ENCODE results near the gene PLCL1. TPM values are rescaled to one million over a fixed set of nuclear protein-coding genes. Genes with fewer than 3 reads are reported as not detected.

The PLCL1 gene
- total RNA-seq, 4 donors from 2014 or later: 1.0 to 3.7 (median 2.6) TPM

GRCh38 chr2:197944416-197945096 lies 140.2 kb downstream of the PLCL1 start:
- no peak for TF ChIP-seq POLR2A (IDR thresholded peaks at IDR 0.05)
- no peak for TF ChIP-seq CTCF (IDR thresholded peaks at IDR 0.05)
- H3K4me3 ChIP-seq (ENCODE audit: low read depth, poor library complexity, severe bottlenecking): no peak overlapping the region
- intact Hi-C loops (cut with DNase I; ENCODE audit: low total_unique reads): no loop called here
- 58 to 60% methylated on average over 2 of the region's 2 CpGs for WGBS, 2 donors
- DNase-seq (ENCODE audit: low spot score in 2 of 2): no peak

- no peak overlapping the region for H3K4me3 ChIP-seq (ENCODE audit: low read depth, poor library complexity, severe bottlenecking)
- peak in 1 of 2 donors; percentile 30 for DNase-seq (ENCODE audit: low spot score in 2 of 2)
- TF ChIP-seq CTCF (IDR thresholded peaks at IDR 0.05) (no peak), POLR2A (IDR thresholded peaks at IDR 0.05) (no peak)
- whole genome bisulfite sequencing, 2 donors: 53 to 57% methylated on average over 2 of the region's 2 CpGs
- intact Hi-C loops (cut with DNase I; ENCODE audit: low total_unique reads): no loop called here
Measured at GRCh38 chr2:197946562-197946961, 142.2 kb downstream of the PLCL1 start.

- no peak for DNase-seq (ENCODE audit: low spot score in 2 of 2)
- intact Hi-C loops (cut with DNase I; ENCODE audit: low total_unique reads): no loop called here
- H3K4me3 ChIP-seq (ENCODE audit: low read depth, poor library complexity, severe bottlenecking): no peak overlapping the region
- TF ChIP-seq CTCF (IDR thresholded peaks at IDR 0.05) (no peak), POLR2A (IDR thresholded peaks at IDR 0.05) (no peak)
- 86 to 90% methylated on average over 3 of the region's 3 CpGs for WGBS, 2 donors
Measured at GRCh38 chr2:197947219-197947757, 142.9 kb downstream of the PLCL1 start.

DNA sequence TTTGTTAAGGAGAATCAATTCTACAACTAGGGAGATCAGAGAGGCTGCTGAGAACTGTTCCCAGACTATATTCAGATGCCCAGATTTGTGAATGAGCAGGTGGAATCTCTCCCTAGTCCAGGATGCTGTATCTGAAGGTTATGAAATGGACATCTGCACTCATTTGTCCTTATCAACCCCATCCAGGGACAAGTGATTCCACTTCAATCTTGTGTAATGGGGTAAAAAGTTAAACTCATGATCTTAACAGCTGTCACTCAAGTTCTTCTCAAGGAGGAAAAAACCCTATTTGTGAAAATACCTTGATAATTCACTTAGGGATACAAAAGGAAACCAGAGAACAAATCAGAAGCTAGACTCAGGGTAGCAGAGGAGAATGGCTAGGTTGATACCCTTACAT lies 144.8 kb downstream of the PLCL1 start:
- TF ChIP-seq CTCF (IDR thresholded peaks at IDR 0.05) (no peak), POLR2A (IDR thresholded peaks at IDR 0.05) (no peak)
- no peak overlapping the region for H3K4me3 ChIP-seq (ENCODE audit: low read depth, poor library complexity, severe bottlenecking)
- no peak for DNase-seq (ENCODE audit: low spot score in 2 of 2)
- intact Hi-C loops (cut with DNase I; ENCODE audit: low total_unique reads): no loop called here

GRCh38 chr2:197950006-197950405 lies 145.6 kb downstream of the PLCL1 start:
- no peak for DNase-seq (ENCODE audit: low spot score in 2 of 2)
- intact Hi-C loops (cut with DNase I; ENCODE audit: low total_unique reads): no loop called here
- H3K4me3 ChIP-seq (ENCODE audit: low read depth, poor library complexity, severe bottlenecking): no peak overlapping the region
- TF ChIP-seq CTCF (IDR thresholded peaks at IDR 0.05) (no peak), POLR2A (IDR thresholded peaks at IDR 0.05) (no peak)
- 86% methylated on average over 3 of the region's 3 CpGs for WGBS, 2 donors

DNA sequence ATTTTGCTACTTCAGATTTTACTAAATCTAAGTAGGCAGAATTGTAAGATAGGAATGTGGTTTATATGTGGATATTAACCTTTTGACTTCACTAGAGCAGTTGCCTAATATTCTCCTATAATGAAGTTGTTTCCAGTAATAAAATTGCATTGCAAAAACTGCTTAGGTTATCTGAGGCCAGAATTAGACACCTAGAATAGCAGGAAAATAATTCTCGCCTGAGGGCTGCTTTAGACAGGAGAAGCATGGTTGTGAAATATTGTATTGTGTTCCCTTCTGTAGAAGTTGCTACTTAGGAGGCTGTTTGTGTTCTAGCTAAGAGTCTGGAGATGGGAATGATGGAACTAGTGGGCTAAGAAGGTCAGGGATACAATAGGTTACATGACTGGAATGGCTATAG lies 146.3 kb downstream of the PLCL1 start:
- DNase-seq (ENCODE audit: low spot score in 2 of 2): no peak
- intact Hi-C loops (cut with DNase I; ENCODE audit: low total_unique reads): no loop called here
- TF ChIP-seq CTCF (IDR thresholded peaks at IDR 0.05) (no peak), POLR2A (IDR thresholded peaks at IDR 0.05) (no peak)
- whole genome bisulfite sequencing, 2 donors: 48 to 51% methylated on average over 1 of the region's 1 CpG
- H3K4me3 ChIP-seq (ENCODE audit: low read depth, poor library complexity, severe bottlenecking): no peak overlapping the region

All from lower leg skin (tissue), 4 donors.